ENCODE data around the gene FPR2.
"Not testable (repeated sequence)": the region's sequence is repeated elsewhere in the genome, so short reads cannot be mapped to it uniquely, and the experiment has no call there.

The FPR2 gene

GRCh38 chr19:51784922-51785690, 24.1 kb downstream of the FPR2 start:
- peak; percentile 100 for DNase-seq

GRCh38 chr19:51786646-51787494, 25.9 kb downstream of the FPR2 start:
- DNase-seq, result peak; percentile 84

GRCh38 chr19:51788029-51788428, 27.0 kb downstream of the FPR2 start:
- DNase-seq, result no peak

GRCh38 chr19:51789061-51789795, 28.2 kb downstream of the FPR2 start:
- peak; percentile 40 for DNase-seq

GRCh38 chr19:51792932-51793331, 32.0 kb downstream of the FPR2 start:
- DNase-seq, result no peak

GRCh38 chr19:51793994-51794393, 33.0 kb downstream of the FPR2 start:
- no peak for DNase-seq

GRCh38 chr19:51794885-51795490, 34.0 kb downstream of the FPR2 start, which contains the start of gene FPR3:
Gene FPR3, plus strand, starts transcription at chr19:51795157. Its CDS starts 28,592 bp downstream, at chr19:51823749.
- DNase-seq, result no peak

- DNase-seq, result peak; percentile 42
Measured at GRCh38 chr19:51796195-51796679, 35.3 kb downstream of the FPR2 start.

- no peak for DNase-seq
Measured at GRCh38 chr19:51797480-51797879, 36.5 kb downstream of the FPR2 start.

- DNase-seq, result no peak
Measured at GRCh38 chr19:51798062-51798461, 37.1 kb downstream of the FPR2 start.

GRCh38 chr19:51799034-51799773, 38.2 kb downstream of the FPR2 start:
- DNase-seq, result peak; percentile 93

GRCh38 chr19:51799774-51800472, 38.9 kb downstream of the FPR2 start:
- no peak for DNase-seq

GRCh38 chr19:51800473-51801244, 39.7 kb downstream of the FPR2 start:
- no peak for DNase-seq

- DNase-seq, result no peak
Measured at GRCh38 chr19:51802775-51803174, 41.8 kb downstream of the FPR2 start.

- DNase-seq, result peak; percentile 74
Measured at GRCh38 chr19:51803519-51803918, 42.5 kb downstream of the FPR2 start.

GRCh38 chr19:51803967-51804366, 43.0 kb downstream of the FPR2 start:
- peak; percentile 81 for DNase-seq

GRCh38 chr19:51804789-51805188, 43.8 kb downstream of the FPR2 start:
- DNase-seq, result peak; percentile 50

GRCh38 chr19:51805396-51805795, 44.4 kb downstream of the FPR2 start:
- DNase-seq, result peak; percentile 87

GRCh38 chr19:51806571-51806970, 45.6 kb downstream of the FPR2 start:
- not testable (repeated sequence) for DNase-seq

GRCh38 chr19:51807111-51807701, 46.2 kb downstream of the FPR2 start:
- DNase-seq, result peak; percentile 92

Data from MV-4-11 (cell line).